Keratinocyte (primary cell): ENCODE measurements around the gene VRTN. TPM values are rescaled to one million over a fixed set of nuclear protein-coding genes. Genes with fewer than 3 reads are reported as not detected.
"Not testable (repeated sequence)": the region's sequence is repeated elsewhere in the genome, so short reads cannot be mapped to it uniquely, and the experiment has no call there.

ENCODE experiments used
- DNase-seq: peaks from one replicate; pipeline ENCODE4 v3.0.0-alpha.2; 2011; ENCODE audit warnings: low read depth, missing footprints, low spot score
- FAIRE-seq: peaks from 2 replicates; lab custom pipeline; 2011; peaks lifted over from hg19 to GRCh38; lab: Jason Lieb, UNC
- H2AFZ ChIP-seq: 2 replicates; pipeline ENCODE4 v1.6.0; 2012; ENCODE audit warnings: low read length, control low read depth, inconsistent platforms; ENCODE audit not compliant: control insufficient read depth
- H3K27ac ChIP-seq: 2 replicates; pipeline ENCODE4 v1.5.1; 2011; ENCODE audit warnings: low read length; ENCODE audit not compliant: control insufficient read depth, insufficient read depth
- H3K27me3 ChIP-seq: 3 replicates; pipeline ENCODE4 v1.6.0; 2011; ENCODE audit warnings: low read length; ENCODE audit not compliant: control insufficient read depth, insufficient read depth; ENCODE audit errors: extremely low read depth
- H3K36me3 ChIP-seq, 2 experiments: 2 replicates in 1 of 2; 3 replicates in 1 of 2; pipeline ENCODE4 v1.5.1; 2011; ENCODE audit warnings: low read length in 2 of 2, mild to moderate bottlenecking in 1 of 2; ENCODE audit not compliant: control insufficient read depth in 2 of 2, insufficient read depth in 2 of 2; ENCODE audit errors: extremely low read depth in 1 of 2
- H3K4me1 ChIP-seq: 3 replicates; pipeline ENCODE4 v1.5.1; 2011; ENCODE audit warnings: low read length; ENCODE audit not compliant: control insufficient read depth, insufficient read depth; ENCODE audit errors: extremely low read depth
- H3K4me2 ChIP-seq: 3 replicates; pipeline ENCODE4 v1.6.0; 2011; ENCODE audit warnings: low read depth, low read length; ENCODE audit not compliant: control insufficient read depth, insufficient read depth; ENCODE audit errors: extremely low read depth
- H3K4me3 ChIP-seq, 3 experiments: fragments of 200-600 bp in 1 of 3; sonication (generic) in 1 of 3; 2 replicates in 2 of 3; 3 replicates in 1 of 3; pipeline ENCODE4 v1.5.1; 2011 to 2016; ENCODE audit warnings: low read length in 3 of 3, mild to moderate bottlenecking in 3 of 3, control low read depth in 2 of 3, inconsistent platforms in 1 of 3, low read depth in 1 of 3, mixed read lengths in 1 of 3, mixed run types in 1 of 3, moderate library complexity in 1 of 3; ENCODE audit not compliant: control insufficient read depth in 2 of 3, insufficient read depth in 2 of 3; ENCODE audit errors: extremely low read depth in 1 of 3
- H3K79me2 ChIP-seq: 2 replicates; pipeline ENCODE4 v1.6.0; 2012; ENCODE audit warnings: low read length; ENCODE audit not compliant: control insufficient read depth, insufficient read depth
- H3K9ac ChIP-seq: 3 replicates; pipeline ENCODE4 v1.6.0; 2011; ENCODE audit warnings: low read length; ENCODE audit not compliant: control insufficient read depth, insufficient read depth; ENCODE audit errors: extremely low read depth
- H3K9me1 ChIP-seq: 3 replicates; pipeline ENCODE4 v1.6.0; 2011; ENCODE audit warnings: low read length; ENCODE audit not compliant: control insufficient read depth, insufficient read depth; ENCODE audit errors: extremely low read depth
- H3K9me3 ChIP-seq: 2 replicates; pipeline ENCODE4 v1.5.1; 2012; ENCODE audit warnings: low read depth, low read length; ENCODE audit not compliant: control insufficient read depth
- H4K20me1 ChIP-seq: 3 replicates; pipeline ENCODE4 v1.6.0; 2011; ENCODE audit warnings: low read length; ENCODE audit not compliant: control insufficient read depth, insufficient read depth; ENCODE audit errors: extremely low read depth
- EZH2 ChIP-seq: IDR thresholded peaks from one replicate; pipeline ENCODE4 v1.6.1; 2012; ENCODE audit warnings: inconsistent platforms, mild to moderate bottlenecking, low read length, moderate library complexity
- dilution Hi-C: fragments of 300-500 bp; cut with MboI; formaldehyde crosslinking; loops from one replicate; pipeline ENCODE4 v1.7.0; 2020; ENCODE audit warnings: low sequenced_read_pairs; ENCODE audit not compliant: extremely low pct_ligation_motif_present
- polyA plus RNA-seq, 5 experiments: library from polyadenylated mRNA; depleted of rRNA in 3 of 5; stranded (reverse) in 3 of 5; stranded (forward) in 1 of 5; unstranded in 1 of 5; fragments of >200 nt; gene quantifications; 1 replicate in 1 of 5; 2 replicates in 3 of 5; 3 replicates in 1 of 5; pipeline versions ENCODE4 v1.2.1 to v1.2.3, GENCODE V29; 2011 to 2012; ENCODE audit warnings: missing spikeins in 2 of 5, low read depth in 1 of 5, low replicate concordance in 1 of 5
- TF ChIP-seq, protein P1 (sequence below), 3 experiments: IDR thresholded peaks in 1 of 3; conservative IDR thresholded peaks in 1 of 3; optimal IDR thresholded peaks in 1 of 3; 2 replicates in 2 of 3; 3 replicates in 1 of 3; pipeline versions ENCODE3 to v1.5.1; 2011; ENCODE audit warnings: low read length in 3 of 3, mild to moderate bottlenecking in 3 of 3, moderate library complexity in 2 of 3, control low read depth in 1 of 3, inconsistent platforms in 1 of 3; ENCODE audit not compliant: insufficient read depth in 2 of 3; ENCODE audit errors: extremely low read depth in 1 of 3

VRTN gene
- polyA plus RNA-seq, 1 donor (not counting 4 experiments of a cell fraction or from before 2014, with no cell fraction given), result not detected

GRCh38 chr14:74380845-74381244, 32.6 kb downstream of the VRTN start:
- H3K4me2 ChIP-seq, result no peak overlapping the region

GRCh38 chr14:74381571-74381970, 33.3 kb downstream of the VRTN start:
- H3K4me1 ChIP-seq, H3K9ac ChIP-seq, H3K36me3 ChIP-seq, H3K79me2 ChIP-seq, DNase-seq, H3K9me1 ChIP-seq, H3K4me3 ChIP-seq, H3K27me3 ChIP-seq, H3K9me3 ChIP-seq, H3K27ac ChIP-seq, H3K4me2 ChIP-seq, FAIRE-seq, H2AFZ ChIP-seq, H4K20me1 ChIP-seq, dilution Hi-C loops: not testable (repeated sequence)

More at GRCh38 chr14:74380845-74381244, 32.6 kb downstream of the VRTN start:
- Histone ChIP-seq H2AFZ (no peak overlapping the region), H3K4me3 (no peak overlapping the region), H4K20me1 (no peaks in the 10 kb centered on the region), H3K9me3 (no peaks in the 10 kb centered on the region), H3K9ac (no peak overlapping the region), H3K27me3 (no peaks in the 10 kb centered on the region), H3K36me3 (no peaks in the 10 kb centered on the region), H3K27ac (no peak overlapping the region), H3K9me1 (no peaks in the 10 kb centered on the region), H3K79me2 (no peaks in the 10 kb centered on the region), H3K4me1 (no peaks in the 10 kb centered on the region)
- FAIRE-seq (no peak), DNase-seq (no peak)
- no peak for TF ChIP-seq EZH2
- TF ChIP-seq, protein P1, sequence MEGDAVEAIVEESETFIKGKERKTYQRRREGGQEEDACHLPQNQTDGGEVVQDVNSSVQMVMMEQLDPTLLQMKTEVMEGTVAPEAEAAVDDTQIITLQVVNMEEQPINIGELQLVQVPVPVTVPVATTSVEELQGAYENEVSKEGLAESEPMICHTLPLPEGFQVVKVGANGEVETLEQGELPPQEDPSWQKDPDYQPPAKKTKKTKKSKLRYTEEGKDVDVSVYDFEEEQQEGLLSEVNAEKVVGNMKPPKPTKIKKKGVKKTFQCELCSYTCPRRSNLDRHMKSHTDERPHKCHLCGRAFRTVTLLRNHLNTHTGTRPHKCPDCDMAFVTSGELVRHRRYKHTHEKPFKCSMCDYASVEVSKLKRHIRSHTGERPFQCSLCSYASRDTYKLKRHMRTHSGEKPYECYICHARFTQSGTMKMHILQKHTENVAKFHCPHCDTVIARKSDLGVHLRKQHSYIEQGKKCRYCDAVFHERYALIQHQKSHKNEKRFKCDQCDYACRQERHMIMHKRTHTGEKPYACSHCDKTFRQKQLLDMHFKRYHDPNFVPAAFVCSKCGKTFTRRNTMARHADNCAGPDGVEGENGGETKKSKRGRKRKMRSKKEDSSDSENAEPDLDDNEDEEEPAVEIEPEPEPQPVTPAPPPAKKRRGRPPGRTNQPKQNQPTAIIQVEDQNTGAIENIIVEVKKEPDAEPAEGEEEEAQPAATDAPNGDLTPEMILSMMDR (optimal IDR thresholded peaks at IDR 0.05 in 1 of 3, IDR thresholded peaks at IDR 0.05 in 1 of 3, conservative IDR thresholded peaks at IDR 0.05 in 1 of 3; ENCODE audit: extremely low read depth in 1 of 3, insufficient read depth in 2 of 3, low read length in 3 of 3), result no peak
- dilution Hi-C loops, result no loop called here

DNA sequence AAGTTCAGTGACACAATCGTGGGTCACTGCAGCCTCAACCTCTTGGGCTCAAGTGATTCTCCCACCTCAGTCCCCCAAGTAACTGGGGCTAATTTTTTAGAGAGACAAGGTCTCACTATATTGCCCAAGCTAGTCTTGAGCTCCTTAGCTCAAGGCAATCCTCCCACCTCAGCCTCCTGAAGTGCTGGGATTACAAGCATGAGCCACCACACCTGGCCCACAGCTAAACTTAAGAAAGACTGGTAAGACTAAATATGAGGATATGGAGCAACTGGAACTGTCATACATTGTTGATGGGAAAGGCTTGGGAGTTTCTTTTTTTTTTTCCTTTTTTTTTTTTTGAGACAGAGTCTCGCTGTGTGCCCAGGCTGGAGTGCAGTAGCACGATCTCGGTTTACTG, 34.0 kb downstream of the VRTN start:
- Histone ChIP-seq H3K9me3 (no peaks in the 10 kb centered on the region), H3K4me3 (no peak overlapping the region), H3K36me3 (no peaks in the 10 kb centered on the region), H3K9ac (no peak overlapping the region), H3K9me1 (no peaks in the 10 kb centered on the region), H3K27ac (no peak overlapping the region), H3K4me1 (no peaks in the 10 kb centered on the region), H2AFZ (no peak overlapping the region), H4K20me1 (no peaks in the 10 kb centered on the region), H3K4me2 (no peak overlapping the region), H3K79me2 (no peaks in the 10 kb centered on the region), H3K27me3 (no peaks in the 10 kb centered on the region)
- DNase-seq (no peak), FAIRE-seq (no peak)
- no peak for TF ChIP-seq EZH2
- TF ChIP-seq, protein P1 (optimal IDR thresholded peaks at IDR 0.05 in 1 of 3, IDR thresholded peaks at IDR 0.05 in 1 of 3, conservative IDR thresholded peaks at IDR 0.05 in 1 of 3; ENCODE audit: extremely low read depth in 1 of 3, insufficient read depth in 2 of 3, low read length in 3 of 3), result no peak
- dilution Hi-C loops, result no loop called here
